Immature natural killer cell (primary cell): Measurements from ENCODE around the gene UACA. TPM values are rescaled to one million over a fixed set of nuclear protein-coding genes. Genes with fewer than 3 reads are reported as not detected.

Experiments used
- DNase-seq, 3 donors: peaks; one replicate each; pipeline ENCODE4 v3.0.0; 2022; ENCODE audit warnings: mixed read lengths in 1 of 3
- H3K27ac Mint-ChIP-seq, 6 donors: one replicate each; pipeline ENCODE4 v1.8.0; 2020; ENCODE audit warnings: mixed read lengths in 6 of 6, mild to moderate bottlenecking in 5 of 6, inconsistent platforms in 4 of 6, moderate library complexity in 3 of 6
- H3K27me3 Mint-ChIP-seq, 3 donors: one replicate each; pipeline ENCODE4 v1.8.0; 2020 to 2021; ENCODE audit warnings: low read depth in 3 of 3, mild to moderate bottlenecking in 3 of 3, mixed read lengths in 3 of 3, moderate library complexity in 3 of 3, inconsistent platforms in 1 of 3
- H3K36me3 Mint-ChIP-seq, 3 donors: one replicate each; pipeline ENCODE4 v1.8.0; 2020; ENCODE audit warnings: mixed read lengths in 3 of 3, inconsistent platforms in 2 of 3, mild to moderate bottlenecking in 2 of 3
- H3K4me1 Mint-ChIP-seq, 2 donors: one replicate each; pipeline ENCODE4 v1.8.0; 2020; ENCODE audit warnings: inconsistent platforms in 2 of 2, mild to moderate bottlenecking in 2 of 2, mixed read lengths in 2 of 2, moderate library complexity in 1 of 2
- H3K4me3 Mint-ChIP-seq, 5 donors: one replicate each; pipeline ENCODE4 v1.8.0; 2020; ENCODE audit warnings: mild to moderate bottlenecking in 5 of 5, mixed read lengths in 5 of 5, inconsistent platforms in 3 of 5, moderate library complexity in 3 of 5
- H3K9me3 Mint-ChIP-seq, 6 donors: one replicate each; pipeline ENCODE4 v1.8.0; 2020; ENCODE audit warnings: mild to moderate bottlenecking in 6 of 6, mixed read lengths in 6 of 6, inconsistent platforms in 4 of 6, moderate library complexity in 3 of 6
- polyA plus RNA-seq, 3 donors: library from polyadenylated mRNA; unstranded; fragments of 300-500 nt; fragmentation: Illumina TruSeq; gene quantifications; one replicate each; pipeline ENCODE4 v1.2.3, GENCODE V29; 2021

Gene UACA
- polyA plus RNA-seq, 3 donors from 2014 or later = 0.63 TPM; not detected in 2

DNA sequence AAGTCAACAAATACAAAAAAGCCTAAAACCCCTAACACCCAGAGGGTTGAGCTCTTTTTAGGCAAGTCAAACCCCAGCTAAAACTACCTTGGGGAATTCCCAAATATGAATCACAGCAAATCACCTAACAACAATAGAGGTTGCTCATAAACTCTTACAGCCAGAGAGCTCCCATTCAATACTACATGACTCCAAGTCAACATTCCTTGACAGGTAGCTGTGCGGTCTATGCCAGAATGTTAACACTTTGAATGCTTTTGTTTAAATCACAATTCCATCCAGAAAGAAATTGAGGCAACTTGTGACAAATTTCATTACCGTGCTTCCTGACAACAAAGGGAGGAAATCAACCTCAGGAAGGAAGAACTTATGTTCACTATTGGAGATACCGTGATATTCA lies 7.5 kb upstream of the UACA start:
- Mint-ChIP-seq H3K27ac (no peak overlapping the region), H3K4me1 (peaks cover 10 to 11% of the 10 kb centered on the region in 2 donors), H3K9me3 (no peaks in the 10 kb centered on the region), H3K4me3 (no peak overlapping the region), H3K36me3 (no peaks in the 10 kb centered on the region), H3K27me3 (peaks cover 0 to 2% (median 1%) of the 10 kb centered on the region in 3 donors)
- DNase-seq = no peak

DNA sequence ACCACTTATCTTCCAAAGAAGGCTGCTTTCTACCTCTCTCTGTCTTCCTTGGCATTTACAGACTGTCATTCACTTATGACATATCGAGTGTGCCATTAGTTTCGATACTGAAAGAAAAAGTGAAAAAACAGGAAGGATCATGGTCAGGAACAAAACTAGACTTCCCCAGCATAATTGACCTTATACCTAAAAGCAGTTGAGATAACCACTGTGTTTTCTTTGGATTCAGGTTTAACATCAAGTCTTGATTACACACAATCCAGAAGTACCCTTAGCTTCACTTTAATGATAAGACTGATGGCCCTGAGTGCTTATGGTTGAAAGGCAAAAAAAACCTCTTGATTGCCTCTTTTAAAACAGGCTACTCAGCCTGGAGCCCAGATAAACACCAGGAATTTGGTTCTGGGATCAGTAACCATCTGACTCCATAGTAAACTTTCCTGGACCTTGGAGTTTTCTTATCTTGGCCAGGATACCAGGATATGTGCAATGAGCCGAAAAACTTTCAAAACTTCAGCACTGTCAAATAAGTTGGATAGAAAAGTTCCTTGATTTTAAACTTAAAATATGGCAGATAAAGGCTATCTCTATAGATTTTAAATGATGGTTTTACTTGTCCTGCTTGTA lies 5.0 kb upstream of the UACA start:
- H3K4me3 Mint-ChIP-seq = peak overlapping the region in 2 of 5 donors; percentile 22 to 66
- peak overlapping the region in 2 of 6 donors; percentile 9 to 56 for H3K27ac Mint-ChIP-seq
- no peak for DNase-seq
- peaks cover 15 to 21% of the 10 kb centered on the region in 2 donors for H3K4me1 Mint-ChIP-seq
- H3K27me3 Mint-ChIP-seq = peaks cover 4 to 10% (median 8%) of the 10 kb centered on the region in 3 donors
- H3K36me3 Mint-ChIP-seq = no peaks in the 10 kb centered on the region
- H3K9me3 Mint-ChIP-seq = no peaks in the 10 kb centered on the region

DNA sequence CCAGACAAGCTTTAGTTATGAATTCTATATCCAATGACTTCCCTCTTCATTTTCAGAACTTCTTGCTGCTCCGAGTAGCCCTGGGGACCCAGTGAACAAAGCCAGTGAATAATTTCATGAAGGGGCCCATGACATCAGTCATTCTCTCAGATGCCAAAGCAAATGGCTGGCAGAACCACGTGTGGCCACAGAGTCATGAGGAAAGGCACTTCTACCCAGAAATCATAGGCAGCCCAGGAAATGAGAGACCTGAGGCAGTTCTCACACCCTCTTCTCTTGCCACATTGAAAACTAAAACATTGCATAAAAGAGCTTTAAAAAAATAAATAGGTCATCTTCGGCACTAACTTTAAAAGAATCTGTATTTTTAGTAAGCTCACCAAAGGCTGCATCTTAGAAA lies 4.3 kb upstream of the UACA start:
- peak in 1 of 3 donors; percentile 19 for DNase-seq
- Mint-ChIP-seq H3K27ac (peak overlapping the region in 2 of 6 donors; percentile 9 to 56), H3K9me3 (no peaks in the 10 kb centered on the region), H3K4me3 (peak overlapping the region in 3 of 5 donors; percentile 7 to 66 (median 10)), H3K27me3 (peaks cover 4 to 10% (median 8%) of the 10 kb centered on the region in 3 donors), H3K4me1 (peaks cover 15 to 21% of the 10 kb centered on the region in 2 donors), H3K36me3 (no peaks in the 10 kb centered on the region)

- Mint-ChIP-seq H3K9me3 (no peaks in the 10 kb centered on the region), H3K36me3 (no peaks in the 10 kb centered on the region), H3K4me3 (no peak overlapping the region), H3K27ac (no peak overlapping the region), H3K27me3 (peaks cover 8 to 15% (median 10%) of the 10 kb centered on the region in 3 donors), H3K4me1 (peaks cover 20 to 31% of the 10 kb centered on the region in 2 donors)
- no peak for DNase-seq
These were observed 3.2 kb upstream of the UACA start for GRCh38 chr15:70766597-70766996.

DNA sequence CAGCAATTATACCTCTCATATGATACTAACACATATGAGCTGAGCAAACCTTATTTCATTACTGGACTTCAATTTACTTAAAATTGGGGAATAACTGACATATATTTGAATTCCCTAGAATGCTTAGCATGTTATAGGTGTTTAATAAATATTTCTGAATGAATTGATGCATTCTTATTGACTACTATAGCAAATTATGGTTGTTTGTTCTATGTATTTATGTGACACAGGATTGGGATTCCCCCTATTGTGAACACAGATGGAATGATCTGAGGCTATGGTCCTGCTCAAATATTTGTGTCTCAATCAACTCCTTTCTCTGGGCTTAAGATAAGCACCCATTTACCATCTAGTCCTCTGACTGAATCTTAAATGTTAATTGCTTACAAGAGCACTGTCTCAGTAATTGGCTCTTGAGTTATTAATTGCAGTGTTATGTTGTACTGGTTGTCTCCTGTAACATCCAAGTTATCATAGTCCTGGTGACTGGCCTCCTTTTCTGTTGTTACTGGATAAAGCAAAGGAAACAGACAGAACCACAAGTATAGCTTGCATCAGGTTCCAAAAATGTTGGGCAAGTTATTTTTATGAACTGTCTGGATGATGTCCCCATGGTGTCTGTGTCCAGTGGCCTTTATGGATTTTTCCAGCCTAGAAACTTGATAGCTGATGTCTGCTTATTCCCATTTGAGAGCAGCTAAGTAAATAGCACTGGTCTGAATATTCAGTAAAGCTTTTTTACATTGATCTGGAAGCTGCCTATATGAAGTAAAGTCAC lies 2.3 kb upstream of the UACA start:
- H3K27me3 Mint-ChIP-seq = peaks cover 12 to 20% (median 15%) of the 10 kb centered on the region in 3 donors
- H3K4me1 Mint-ChIP-seq = peaks cover 20 to 31% of the 10 kb centered on the region in 2 donors
- no peak overlapping the region for H3K27ac Mint-ChIP-seq
- no peaks in the 10 kb centered on the region for H3K36me3 Mint-ChIP-seq
- DNase-seq = no peak
- peak overlapping the region in 1 of 5 donors; percentile 11 for H3K4me3 Mint-ChIP-seq
- no peaks in the 10 kb centered on the region for H3K9me3 Mint-ChIP-seq

DNA sequence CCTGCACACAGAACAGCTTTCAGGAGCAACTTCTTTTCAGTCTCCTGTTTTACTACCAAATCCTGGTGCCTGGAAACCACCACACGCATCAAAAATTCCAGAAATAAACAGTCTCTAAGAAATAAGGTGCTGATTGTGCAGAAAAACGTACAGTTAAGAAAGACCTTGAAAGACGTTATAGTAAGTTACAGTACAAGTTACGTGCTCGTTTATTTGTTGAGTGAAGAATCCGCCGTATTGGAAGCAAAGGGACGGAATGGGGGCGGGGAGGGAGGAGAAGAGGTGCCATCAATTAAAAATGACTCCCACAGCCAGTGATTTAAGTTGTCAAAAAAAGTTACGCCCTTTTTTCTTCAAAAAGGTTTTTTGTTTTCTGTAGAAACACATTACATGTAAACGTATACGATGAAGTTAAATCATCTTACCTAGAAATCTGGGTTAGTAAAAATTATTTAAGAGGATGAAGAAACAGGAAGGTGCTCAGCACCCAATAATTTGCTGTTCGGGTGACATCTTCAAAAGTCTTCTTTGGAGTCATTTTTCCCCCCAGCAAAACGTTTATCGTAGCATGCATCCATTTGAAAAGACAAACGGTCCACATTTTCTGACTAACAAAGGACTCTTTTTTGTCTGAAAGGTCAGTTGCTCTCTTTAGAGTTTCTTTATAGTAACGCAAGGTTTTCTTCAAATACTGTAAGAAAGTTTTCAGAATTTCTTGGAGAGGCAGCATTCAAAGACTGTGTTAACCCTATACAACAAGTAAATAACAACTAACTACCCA lies 782 bp upstream of the UACA start:
- Mint-ChIP-seq H3K4me1 (peaks cover 20 to 31% of the 10 kb centered on the region in 2 donors), H3K36me3 (no peaks in the 10 kb centered on the region), H3K27ac (peak overlapping the region in 1 of 6 donors; percentile 36), H3K9me3 (no peaks in the 10 kb centered on the region), H3K4me3 (peak overlapping the region; percentile 85 to 94 (median 89)), H3K27me3 (peaks cover 17 to 22% (median 17%) of the 10 kb centered on the region in 3 donors)
- no peak for DNase-seq

DNA sequence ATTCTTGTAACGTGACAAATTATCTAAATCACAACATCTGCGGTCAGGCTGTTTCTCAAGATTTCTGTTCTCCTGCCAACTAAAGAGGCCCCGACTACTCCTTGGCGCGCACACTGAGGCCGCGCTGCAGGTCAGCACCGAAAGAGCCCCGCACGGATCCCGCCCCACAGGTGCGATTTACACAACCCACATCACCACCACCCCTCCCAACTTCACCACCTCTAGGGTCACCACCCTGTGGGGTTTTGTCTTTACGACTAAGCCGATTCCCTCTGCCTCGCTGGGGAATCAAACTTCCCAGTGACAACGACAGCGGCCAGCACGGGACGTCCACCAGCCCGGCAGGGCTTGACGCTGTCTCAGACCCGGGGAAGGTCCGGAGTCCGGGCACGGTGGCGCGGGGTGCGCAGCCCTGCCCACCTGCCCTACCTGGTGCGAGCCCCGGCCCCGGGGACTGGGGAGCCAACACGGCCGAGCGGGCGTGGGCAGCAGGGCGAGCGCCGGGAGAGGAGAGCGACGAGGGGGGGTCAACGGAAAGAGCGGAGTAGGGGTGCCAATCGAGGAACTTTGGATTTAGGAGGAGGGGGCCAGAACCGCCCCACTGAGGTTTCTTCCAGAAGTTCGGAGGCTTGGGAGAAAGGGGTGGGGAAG lies 764 bp downstream of the UACA start:
- DNase-seq = peak in 1 of 3 donors; percentile 10
- H3K27me3 Mint-ChIP-seq = peaks cover 17 to 37% (median 19%) of the 10 kb centered on the region in 3 donors
- H3K27ac Mint-ChIP-seq = no peak overlapping the region

DNA sequence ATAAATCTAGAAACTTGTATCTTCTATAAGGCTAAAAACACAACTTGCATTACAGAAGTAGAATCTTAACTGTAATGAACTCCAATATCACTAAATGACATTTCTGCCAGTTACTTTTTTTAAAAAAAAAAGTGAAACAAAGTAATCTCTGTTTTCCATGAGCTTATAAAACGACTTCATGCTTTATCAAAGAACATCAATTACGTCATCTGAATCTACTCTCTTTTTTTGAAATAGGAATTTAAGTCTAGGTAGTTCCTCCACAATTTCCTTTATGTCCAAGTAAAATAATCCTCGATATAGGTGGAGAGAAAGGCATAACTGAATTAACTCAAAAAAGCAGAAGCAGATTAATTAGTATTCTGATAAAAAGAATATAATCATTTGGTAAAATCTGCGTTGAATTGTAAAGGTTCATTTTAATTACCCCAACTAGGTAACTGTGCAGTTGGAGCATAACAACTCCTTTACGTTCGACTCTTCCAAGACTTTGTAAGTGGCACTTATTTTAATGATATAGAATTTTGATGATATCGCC lies 1.4 kb downstream of the UACA start:
- Mint-ChIP-seq H3K4me1 (peaks cover 10 to 20% of the 10 kb centered on the region in 2 donors), H3K36me3 (no peaks in the 10 kb centered on the region), H3K27me3 (peaks cover 17 to 37% (median 19%) of the 10 kb centered on the region in 3 donors), H3K9me3 (no peaks in the 10 kb centered on the region), H3K4me3 (peak overlapping the region; percentile 75 to 94 (median 86)), H3K27ac (no peak overlapping the region)
- DNase-seq = no peak

More for the DNA sequence above, 764 bp downstream of the UACA start:
- Mint-ChIP-seq H3K36me3 (no peaks in the 10 kb centered on the region), H3K4me3 (peak overlapping the region; percentile 75 to 94 (median 86)), H3K4me1 (peaks cover 11 to 22% of the 10 kb centered on the region in 2 donors), H3K9me3 (no peaks in the 10 kb centered on the region)

- Mint-ChIP-seq H3K9me3 (no peaks in the 10 kb centered on the region), H3K4me3 (no peak overlapping the region), H3K4me1 (peaks cover 10 to 20% of the 10 kb centered on the region in 2 donors), H3K27me3 (peaks cover 18 to 42% (median 19%) of the 10 kb centered on the region in 3 donors), H3K27ac (no peak overlapping the region), H3K36me3 (no peaks in the 10 kb centered on the region)
- DNase-seq = no peak
These were observed 2.3 kb downstream of the UACA start for GRCh38 chr15:70761046-70761445.

DNA sequence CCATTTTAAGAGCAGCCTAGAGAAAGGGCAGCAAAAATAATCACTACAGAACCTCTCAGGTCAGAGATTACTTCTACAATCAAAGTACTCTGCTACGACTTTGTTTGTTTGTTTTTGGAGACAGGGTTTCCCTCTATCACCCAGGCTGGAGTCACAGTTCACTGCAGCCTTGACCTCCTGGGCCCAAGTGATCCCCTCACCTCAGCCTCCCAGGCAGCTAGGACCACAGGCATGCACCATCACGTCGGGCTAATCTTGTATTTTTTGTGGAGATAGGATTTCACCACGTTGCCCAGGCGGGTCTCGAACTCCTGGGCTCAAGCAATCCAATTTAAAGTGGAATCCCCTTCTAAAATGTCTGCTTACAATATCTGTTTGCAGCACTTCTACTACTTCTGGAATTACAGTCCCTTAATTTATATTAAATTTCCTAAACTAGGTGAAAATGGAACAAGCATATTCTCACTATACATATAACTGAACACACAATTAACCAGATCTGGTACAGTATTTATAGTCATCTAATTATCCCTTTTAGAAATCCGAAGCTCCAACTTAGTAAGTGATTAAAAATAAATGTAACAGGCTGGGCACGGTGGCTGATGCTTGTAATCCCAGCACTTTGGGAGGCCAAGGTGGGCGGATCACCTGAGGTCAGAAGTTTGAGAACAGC lies 4.4 kb downstream of the UACA start:
- peaks cover 8 to 15% of the 10 kb centered on the region in 2 donors for H3K4me1 Mint-ChIP-seq
- H3K36me3 Mint-ChIP-seq = no peaks in the 10 kb centered on the region
- no peak overlapping the region for H3K4me3 Mint-ChIP-seq
- no peak for DNase-seq
- no peaks in the 10 kb centered on the region for H3K9me3 Mint-ChIP-seq
- H3K27me3 Mint-ChIP-seq = peaks cover 14 to 40% (median 17%) of the 10 kb centered on the region in 3 donors
- no peak overlapping the region for H3K27ac Mint-ChIP-seq

GRCh38 chr15:70757627-70758026 lies 5.7 kb downstream of the UACA start:
- no peak overlapping the region for H3K27ac Mint-ChIP-seq
- DNase-seq = no peak
- H3K36me3 Mint-ChIP-seq = no peaks in the 10 kb centered on the region
- H3K27me3 Mint-ChIP-seq = peaks cover 11 to 37% (median 14%) of the 10 kb centered on the region in 3 donors
- no peaks in the 10 kb centered on the region for H3K9me3 Mint-ChIP-seq
- no peak overlapping the region for H3K4me3 Mint-ChIP-seq
- H3K4me1 Mint-ChIP-seq = peaks cover 6 to 11% of the 10 kb centered on the region in 2 donors

DNA sequence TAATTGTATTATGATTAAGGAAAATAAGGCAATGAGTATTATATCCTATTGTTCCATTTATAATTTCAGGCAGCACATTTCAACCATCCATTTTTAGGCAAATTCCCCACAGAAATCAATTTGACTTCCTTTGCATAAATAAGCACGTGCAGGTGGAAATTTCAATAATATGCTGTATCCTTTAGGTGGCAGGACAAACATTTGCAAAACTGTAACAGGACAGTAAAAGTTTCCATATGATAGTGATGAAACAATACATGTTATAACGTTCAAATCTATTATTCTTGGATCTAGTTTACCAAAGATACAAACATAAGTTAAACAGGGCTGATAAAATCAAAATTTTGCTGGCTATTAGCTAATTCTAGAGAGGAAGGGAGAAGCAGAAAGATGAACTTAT lies 8.5 kb downstream of the UACA start:
- DNase-seq = no peak
- H3K27me3 Mint-ChIP-seq = peaks cover 3 to 24% (median 3%) of the 10 kb centered on the region in 3 donors
- no peaks in the 10 kb centered on the region for H3K9me3 Mint-ChIP-seq
- peaks cover 6 to 11% of the 10 kb centered on the region in 2 donors for H3K4me1 Mint-ChIP-seq
- no peaks in the 10 kb centered on the region for H3K36me3 Mint-ChIP-seq
- no peak overlapping the region for H3K27ac Mint-ChIP-seq
- no peak overlapping the region for H3K4me3 Mint-ChIP-seq
